ENCODE measurements around the gene RPL22L1. TPM values are rescaled to one million over a fixed set of nuclear protein-coding genes. Genes with fewer than 3 reads are reported as not detected.

The RPL22L1 gene
- total and polyA plus RNA-seq, 2 donors (not counting 1 experiment from before 2014, with no cell fraction given): 46.1 to 147 TPM

- CTCF ChIA-PET: no interaction called here
- intact Hi-C loops (cut with micrococcal nuclease): loop anchor here (5.0 kb wide), 1 partner anchor 548 kb away; the partner anchor contains the start of gene TNIK
- no peak for TF ChIP-seq EZH2 (IDR thresholded peaks at IDR 0.05; ENCODE audit: borderline replicate concordance, insufficient read depth, low read depth, low read length, poor library complexity, severe bottlenecking)
- H3K4me2 ChIP-seq (replicated peaks; ENCODE audit: low read depth, low read length, poor library complexity, severe bottlenecking): no peak overlapping the region
- H3K4me1 ChIP-seq (ENCODE audit: control insufficient read depth in 2 of 2, insufficient read depth in 2 of 2, low read length in 2 of 2): peaks cover 0 to under 1% of the 10 kb centered on the region in 2 donors
- Mint-ChIP-seq H3K27ac (no peak overlapping the region), H3K27me3 (no peaks in the 10 kb centered on the region), H3K9me3 (ENCODE audit: insufficient read depth) (peaks cover 19% of the 10 kb centered on the region), H3K4me3 (no peak overlapping the region), H3K4me1 (peaks cover 5% of the 10 kb centered on the region)
- H3K27me3 ChIP-seq (replicated peaks in 1 of 4; ENCODE audit: control extremely low read depth in 1 of 4, control insufficient read depth in 3 of 4, insufficient read depth in 4 of 4, low read length in 3 of 4): no peaks in the 10 kb centered on the region
- H3K27ac ChIP-seq (ENCODE audit: low read length in 2 of 2): no peak overlapping the region
- POLR2A ChIA-PET: no interaction called here
- H3K9ac ChIP-seq (ENCODE audit: low read length): no peak overlapping the region
- no CpG with 5 or more reads among the region's 5 CpGs for WGBS (ENCODE audit: insufficient coverage)
- H2AFZ ChIP-seq (ENCODE audit: insufficient read depth, low read depth, low read length, poor library complexity, severe bottlenecking): no peak overlapping the region
- no peak overlapping the region for H3K4me3 ChIP-seq (ENCODE audit: control extremely low read depth in 1 of 5, extremely low read depth in 1 of 5, insufficient read depth in 1 of 5, low read depth in 2 of 5, low read length in 4 of 5)
- DNase-seq (no peak), ATAC-seq (ENCODE audit: low read depth) (no peak)
- no peaks in the 10 kb centered on the region for H4K20me1 ChIP-seq (ENCODE audit: control insufficient read depth, insufficient read depth, low read length, poor library complexity, severe bottlenecking)
- no peaks in the 10 kb centered on the region for H3K36me3 ChIP-seq (replicated peaks in 1 of 2; ENCODE audit: control extremely low read depth in 1 of 2, control insufficient read depth in 1 of 2, extremely low read depth in 1 of 2, insufficient read depth in 2 of 2, low read length in 1 of 2)
- H3K9me3 ChIP-seq (ENCODE audit: control extremely low read depth in 1 of 3, control insufficient read depth in 2 of 3, insufficient read depth in 1 of 3, low read length in 2 of 3): peaks cover 0 to 23% (median 17%) of the 10 kb centered on the region in 3 donors
- no peaks in the 10 kb centered on the region for H3K79me2 ChIP-seq (ENCODE audit: control insufficient read depth, insufficient read depth, low read length)
Observed at GRCh38 chr3:170914212-170914611, 44.2 kb upstream of the RPL22L1 start.

DNA sequence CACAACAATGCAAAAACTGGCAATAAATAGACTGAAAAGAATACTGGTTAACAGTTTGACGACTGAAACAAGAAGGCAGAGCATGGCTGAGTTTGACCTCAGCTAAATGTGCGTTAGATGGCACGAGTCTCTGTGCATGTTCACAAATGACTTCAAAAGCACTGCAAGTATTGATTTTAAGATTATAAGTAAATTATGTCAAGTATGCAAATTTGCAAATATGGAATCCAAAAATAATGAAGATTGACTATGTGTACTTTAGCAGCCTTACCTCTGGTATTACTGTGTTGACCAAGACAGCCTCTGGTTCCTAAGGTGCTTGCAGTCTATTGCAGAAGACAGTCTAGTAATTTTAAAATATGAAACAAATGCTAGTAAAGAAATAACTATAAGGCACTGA, 41.1 kb upstream of the RPL22L1 start:
- peaks cover 14% of the 10 kb centered on the region for H3K9me3 Mint-ChIP-seq (ENCODE audit: insufficient read depth)
- no peak overlapping the region for H3K4me2 ChIP-seq (replicated peaks; ENCODE audit: low read depth, low read length, poor library complexity, severe bottlenecking)
- peaks cover 22% of the 10 kb centered on the region for H3K4me1 Mint-ChIP-seq
- TF ChIP-seq, protein P1, sequence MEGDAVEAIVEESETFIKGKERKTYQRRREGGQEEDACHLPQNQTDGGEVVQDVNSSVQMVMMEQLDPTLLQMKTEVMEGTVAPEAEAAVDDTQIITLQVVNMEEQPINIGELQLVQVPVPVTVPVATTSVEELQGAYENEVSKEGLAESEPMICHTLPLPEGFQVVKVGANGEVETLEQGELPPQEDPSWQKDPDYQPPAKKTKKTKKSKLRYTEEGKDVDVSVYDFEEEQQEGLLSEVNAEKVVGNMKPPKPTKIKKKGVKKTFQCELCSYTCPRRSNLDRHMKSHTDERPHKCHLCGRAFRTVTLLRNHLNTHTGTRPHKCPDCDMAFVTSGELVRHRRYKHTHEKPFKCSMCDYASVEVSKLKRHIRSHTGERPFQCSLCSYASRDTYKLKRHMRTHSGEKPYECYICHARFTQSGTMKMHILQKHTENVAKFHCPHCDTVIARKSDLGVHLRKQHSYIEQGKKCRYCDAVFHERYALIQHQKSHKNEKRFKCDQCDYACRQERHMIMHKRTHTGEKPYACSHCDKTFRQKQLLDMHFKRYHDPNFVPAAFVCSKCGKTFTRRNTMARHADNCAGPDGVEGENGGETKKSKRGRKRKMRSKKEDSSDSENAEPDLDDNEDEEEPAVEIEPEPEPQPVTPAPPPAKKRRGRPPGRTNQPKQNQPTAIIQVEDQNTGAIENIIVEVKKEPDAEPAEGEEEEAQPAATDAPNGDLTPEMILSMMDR (IDR thresholded peaks at IDR 0.05): no peak
- no peak for TF ChIP-seq EZH2 (IDR thresholded peaks at IDR 0.05; ENCODE audit: borderline replicate concordance, insufficient read depth, low read depth, low read length, poor library complexity, severe bottlenecking)
- no peak overlapping the region for H3K4me3 Mint-ChIP-seq
- DNase-seq: no peak
- H3K27me3 Mint-ChIP-seq: no peaks in the 10 kb centered on the region
- 92% methylated on average over 2 of the region's 3 CpGs for WGBS (ENCODE audit: insufficient coverage)
- H3K27ac Mint-ChIP-seq: no peak overlapping the region
- ChIA-PET CTCF (no interaction called here), POLR2A (no interaction called here)
- H3K79me2 ChIP-seq (ENCODE audit: control insufficient read depth, insufficient read depth, low read length): no peaks in the 10 kb centered on the region
- H3K36me3 ChIP-seq (replicated peaks in 1 of 2; ENCODE audit: control extremely low read depth in 1 of 2, control insufficient read depth in 1 of 2, extremely low read depth in 1 of 2, insufficient read depth in 2 of 2, low read length in 1 of 2): no peaks in the 10 kb centered on the region
- ATAC-seq (ENCODE audit: low read depth): no peak
- no peak overlapping the region for H3K27ac ChIP-seq (ENCODE audit: low read length in 2 of 2)
- H2AFZ ChIP-seq (ENCODE audit: insufficient read depth, low read depth, low read length, poor library complexity, severe bottlenecking): no peak overlapping the region
- H3K4me3 ChIP-seq (ENCODE audit: control extremely low read depth in 1 of 5, extremely low read depth in 1 of 5, insufficient read depth in 1 of 5, low read depth in 2 of 5, low read length in 4 of 5): no peak overlapping the region
- H3K27me3 ChIP-seq (replicated peaks in 1 of 4; ENCODE audit: control extremely low read depth in 1 of 4, control insufficient read depth in 3 of 4, insufficient read depth in 4 of 4, low read length in 3 of 4): no peaks in the 10 kb centered on the region
- H3K9me3 ChIP-seq (ENCODE audit: control extremely low read depth in 1 of 3, control insufficient read depth in 2 of 3, insufficient read depth in 1 of 3, low read length in 2 of 3): peaks cover 0 to 19% (median 17%) of the 10 kb centered on the region in 3 donors
- peaks cover 13 to 16% of the 10 kb centered on the region in 2 donors for H3K4me1 ChIP-seq (ENCODE audit: control insufficient read depth in 2 of 2, insufficient read depth in 2 of 2, low read length in 2 of 2)
- H4K20me1 ChIP-seq (ENCODE audit: control insufficient read depth, insufficient read depth, low read length, poor library complexity, severe bottlenecking): no peaks in the 10 kb centered on the region
- H3K9ac ChIP-seq (ENCODE audit: low read length): no peak overlapping the region
- intact Hi-C loops (cut with micrococcal nuclease): loop anchor here (5.0 kb wide), 1 partner anchor 551 kb away; the partner anchor contains the start of gene TNIK
